Endometrium (tissue), 2 donors: ENCODE measurements around the gene KAT2B.

Experiments used
- FAIRE-seq: peaks from 2 replicates; lab custom pipeline; 2012; peaks lifted over from hg19 to GRCh38; lab: Jason Lieb, UNC
- donor health status: control.
- donor health status: control.

KAT2B gene

DNA sequence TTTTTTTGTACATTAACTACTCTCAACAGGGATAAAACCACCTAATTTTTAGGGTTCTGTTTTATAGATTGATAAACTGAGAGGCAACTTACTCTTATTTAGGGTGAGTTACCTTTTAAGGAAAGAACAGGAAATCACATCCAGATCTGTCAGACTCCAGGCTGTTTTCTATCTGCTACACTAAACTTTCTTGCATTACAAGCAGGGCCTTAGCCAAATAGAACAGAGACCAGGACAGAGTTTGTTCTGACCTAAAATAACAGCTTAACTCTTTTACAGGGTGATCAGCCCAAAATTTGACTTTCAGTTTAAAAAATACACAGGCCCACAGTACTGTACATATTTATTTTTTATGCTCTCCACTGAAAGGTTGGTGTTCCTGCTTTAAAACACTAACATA is 107.1 kb downstream of the KAT2B start:
- no peak for FAIRE-seq

DNA sequence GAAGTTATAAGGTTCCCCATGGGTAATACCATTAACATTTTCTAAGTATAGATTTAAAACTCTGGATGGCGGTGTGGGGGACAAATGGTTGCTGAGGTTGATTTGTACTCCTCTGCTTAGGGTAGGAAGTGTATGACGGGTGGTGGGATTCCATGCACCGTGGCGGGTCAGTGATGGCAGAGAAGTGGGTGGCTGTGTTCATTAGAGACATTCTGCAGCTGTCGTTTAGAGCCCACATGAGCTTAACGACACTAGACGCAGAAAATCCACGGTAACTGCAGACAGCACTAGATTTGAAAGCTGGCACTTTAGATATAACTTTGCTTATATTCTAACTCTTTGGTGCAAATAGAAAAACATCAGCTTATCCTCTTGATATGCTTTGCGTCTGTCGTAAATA is 108.2 kb downstream of the KAT2B start:
- FAIRE-seq, result no peak

DNA sequence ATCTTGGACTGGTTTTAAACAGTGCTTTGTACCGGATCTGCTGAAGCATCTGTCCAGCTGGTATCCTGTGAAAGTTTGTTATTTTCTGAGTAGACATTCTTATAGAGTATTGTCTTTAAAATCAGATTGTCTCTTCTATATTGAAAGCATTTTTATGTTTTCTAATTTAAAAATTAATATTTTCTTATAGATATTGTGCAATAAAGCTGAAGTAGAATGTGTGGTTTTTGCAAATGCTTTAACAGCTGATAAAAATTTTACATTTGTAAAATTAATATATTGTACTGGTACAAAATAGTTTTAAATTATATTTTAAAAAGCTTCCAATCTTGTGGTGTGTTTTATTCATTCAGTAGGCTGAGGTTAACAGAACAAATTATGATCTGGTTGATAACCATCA is 113.8 kb downstream of the KAT2B start:
- no peak for FAIRE-seq

DNA sequence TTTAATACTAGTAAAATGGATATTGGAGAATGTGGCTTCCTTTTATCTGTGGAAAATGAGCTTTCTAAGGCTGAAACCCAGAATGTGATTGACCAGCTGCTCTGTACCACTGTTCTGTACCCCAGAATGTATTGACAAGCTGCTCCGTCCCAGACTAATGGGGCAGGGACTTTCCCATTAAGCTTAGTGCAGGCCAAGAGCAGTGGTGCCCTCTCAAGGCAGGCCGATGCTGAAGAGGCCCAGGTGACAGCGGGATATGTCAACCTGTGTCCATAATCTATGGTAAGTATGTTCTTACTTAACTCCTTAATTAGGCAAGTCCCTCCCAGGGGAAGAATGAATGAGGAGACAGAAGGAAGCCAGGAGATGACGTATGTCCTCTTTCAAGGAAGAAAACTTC is 114.7 kb downstream of the KAT2B start:
- no peak for FAIRE-seq

DNA sequence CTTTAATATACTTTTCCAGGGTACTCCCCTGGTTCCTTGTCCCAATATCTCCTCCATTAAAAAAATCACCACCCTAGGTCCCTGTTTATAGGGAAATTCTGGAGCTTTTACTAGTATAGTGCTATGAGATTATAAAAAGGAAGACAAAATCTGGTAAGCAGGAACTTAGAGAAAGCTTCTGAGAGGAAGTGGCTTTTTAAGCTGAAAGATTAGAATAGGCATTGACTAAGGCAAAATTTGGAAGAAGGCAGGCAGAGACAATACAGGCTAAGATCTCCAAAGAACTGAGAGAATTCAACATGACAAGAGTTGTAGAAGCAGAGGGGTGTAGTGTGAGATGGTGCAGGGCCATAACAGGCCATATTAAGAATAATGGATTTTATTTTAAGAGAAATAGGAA is 120.0 kb downstream of the KAT2B start:
- FAIRE-seq, result no peak

DNA sequence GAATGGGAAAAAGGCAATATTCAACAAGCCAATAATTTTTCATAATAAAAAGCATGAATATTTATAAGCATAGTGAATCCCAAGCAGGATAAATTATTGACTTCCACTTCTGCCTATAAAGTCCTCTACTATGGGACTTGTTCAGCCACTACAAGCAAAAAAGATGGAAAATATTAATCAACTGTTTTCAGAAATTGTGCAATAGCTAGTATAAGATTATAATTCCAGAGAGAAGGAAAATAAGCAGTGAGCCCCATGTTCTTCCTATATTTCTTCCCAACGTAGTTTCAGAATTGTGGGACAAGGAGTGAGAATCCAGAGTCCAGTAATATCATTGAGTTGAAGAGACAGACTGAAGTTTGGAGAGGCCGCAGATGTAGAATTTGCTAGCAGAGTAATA is 121.5 kb downstream of the KAT2B start:
- FAIRE-seq, result no peak

DNA sequence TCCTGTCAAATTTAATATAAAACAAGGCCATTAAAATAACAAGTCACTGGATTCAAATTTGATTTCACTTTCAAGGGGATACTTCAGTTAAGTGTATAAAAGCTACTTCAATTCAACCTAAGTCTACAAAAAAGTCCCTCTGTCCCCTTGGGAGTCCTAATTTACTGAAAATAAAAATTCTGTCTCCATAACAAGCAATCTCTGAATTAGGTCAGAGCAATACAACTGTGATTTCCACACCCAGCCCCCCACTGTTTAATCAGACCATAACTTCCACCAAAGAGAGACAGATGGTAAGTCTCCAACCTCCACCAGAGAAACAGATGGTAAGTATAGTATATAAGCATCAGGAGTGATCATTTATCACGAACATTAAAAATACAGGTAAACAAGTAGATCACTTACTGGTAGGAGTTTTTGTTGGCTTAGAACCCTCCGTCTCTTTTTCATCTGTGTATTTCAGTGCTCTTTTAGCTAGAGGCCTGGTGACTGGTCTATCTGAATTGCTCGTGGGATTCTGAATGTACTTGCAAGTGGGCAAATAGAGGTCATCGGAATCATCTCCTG is 133.7 kb downstream of the KAT2B start:
- no peak for FAIRE-seq

DNA sequence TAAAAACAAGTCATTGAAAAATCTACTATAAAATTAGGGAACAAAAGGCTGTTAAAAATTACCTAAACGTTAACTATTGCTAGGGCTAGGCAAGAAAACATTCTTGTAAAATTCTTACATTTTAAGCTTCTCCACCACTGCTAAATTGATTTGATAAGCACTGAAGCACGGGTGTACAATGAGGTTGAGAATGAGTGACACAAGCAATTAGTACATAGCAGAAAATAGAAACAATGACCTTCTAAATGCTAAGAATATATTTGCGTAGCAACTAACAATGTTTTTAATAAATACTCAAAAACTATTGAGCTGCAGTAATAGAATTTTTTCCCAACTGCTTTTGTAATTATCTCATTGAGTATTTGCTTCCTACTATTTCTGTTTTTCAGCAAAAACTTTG is 141.0 kb downstream of the KAT2B start:
- no peak for FAIRE-seq

DNA sequence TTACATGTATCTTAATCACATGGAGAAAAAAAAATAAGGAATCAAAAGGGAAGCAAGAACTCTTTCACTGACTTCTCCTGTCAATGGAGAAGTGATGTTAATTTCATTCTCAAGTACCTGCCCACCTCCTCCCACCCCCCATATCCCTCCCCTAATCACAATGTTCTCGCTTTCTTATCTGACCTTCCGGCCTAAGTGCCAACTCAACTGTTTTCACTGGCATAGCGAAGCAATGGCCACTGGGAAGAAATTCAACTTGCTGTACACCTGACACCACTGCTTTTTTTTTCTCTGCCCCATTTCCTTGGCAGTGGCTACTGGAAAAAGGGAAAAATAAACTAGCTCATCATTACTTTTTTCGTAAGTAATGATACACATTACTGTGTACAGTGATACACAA is 142.0 kb downstream of the KAT2B start:
- FAIRE-seq, result no peak

DNA sequence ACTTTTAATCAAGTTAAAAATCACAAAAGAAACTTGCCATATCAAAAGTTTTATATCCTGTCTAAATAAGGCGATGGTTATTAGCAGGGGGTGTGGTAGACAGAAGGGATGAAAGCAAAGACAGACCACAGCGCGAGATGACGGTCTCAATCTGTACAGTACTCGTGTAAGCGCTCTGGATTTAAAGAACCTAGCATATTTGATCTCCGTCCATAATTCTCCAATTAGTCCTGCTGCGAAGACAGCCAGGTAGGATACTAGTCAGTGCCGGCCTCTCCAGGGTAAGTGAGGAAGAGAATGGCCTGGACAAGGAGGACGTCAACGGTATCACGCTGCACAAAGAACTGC is 145.1 kb downstream of the KAT2B start:
- no peak for FAIRE-seq

DNA sequence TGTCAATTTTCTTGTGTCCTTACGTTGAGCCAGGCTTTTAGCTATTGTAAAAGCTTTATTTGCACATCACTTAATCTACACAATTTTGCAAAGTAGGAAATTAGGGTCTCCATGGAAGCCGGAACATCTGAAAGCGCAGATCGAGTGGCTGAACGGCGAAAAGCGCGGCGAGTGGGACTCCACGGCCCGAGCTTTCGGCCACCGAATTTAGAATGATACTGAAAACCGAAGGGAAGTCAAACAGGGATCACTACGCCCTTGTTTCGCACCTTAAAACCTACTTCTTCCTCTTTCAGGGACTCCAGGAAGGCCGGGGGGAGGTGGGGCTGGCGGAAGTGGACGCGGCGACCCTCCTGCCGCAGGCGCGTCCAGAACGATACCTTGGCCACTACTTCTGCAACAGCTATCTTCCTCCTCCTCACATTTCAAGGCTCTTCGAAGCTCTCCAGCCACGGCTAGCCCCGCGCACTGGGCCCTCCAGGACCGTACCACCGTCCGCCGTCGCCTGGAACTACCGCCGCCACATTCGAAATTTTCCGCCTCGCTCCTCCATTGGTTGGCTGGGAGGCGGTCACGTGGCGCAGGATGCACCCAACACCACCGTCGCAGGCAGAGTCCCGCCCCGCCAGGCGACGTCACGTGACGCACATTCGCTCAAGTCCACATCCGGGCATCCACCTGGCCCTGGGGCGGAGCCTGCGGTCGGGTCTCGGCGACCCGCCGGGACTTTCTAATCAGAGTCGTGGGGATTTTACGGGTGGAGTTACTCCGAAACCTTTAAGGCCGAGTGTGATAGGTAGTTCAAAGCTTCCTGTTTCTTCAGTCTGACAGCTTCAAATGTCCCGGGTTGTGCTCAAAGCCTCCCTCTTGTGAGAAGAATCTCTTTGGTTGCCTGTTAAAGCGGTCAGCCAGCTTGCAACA is 145.7 kb downstream of the KAT2B start, which contains the start of gene SGO1:
Gene SGO1, minus strand, starts transcription at position 528 of the 921 bp plus-strand sequence. CDS start 2,179 bp downstream, outside the sequence.
- FAIRE-seq, result peak; percentile 96

DNA sequence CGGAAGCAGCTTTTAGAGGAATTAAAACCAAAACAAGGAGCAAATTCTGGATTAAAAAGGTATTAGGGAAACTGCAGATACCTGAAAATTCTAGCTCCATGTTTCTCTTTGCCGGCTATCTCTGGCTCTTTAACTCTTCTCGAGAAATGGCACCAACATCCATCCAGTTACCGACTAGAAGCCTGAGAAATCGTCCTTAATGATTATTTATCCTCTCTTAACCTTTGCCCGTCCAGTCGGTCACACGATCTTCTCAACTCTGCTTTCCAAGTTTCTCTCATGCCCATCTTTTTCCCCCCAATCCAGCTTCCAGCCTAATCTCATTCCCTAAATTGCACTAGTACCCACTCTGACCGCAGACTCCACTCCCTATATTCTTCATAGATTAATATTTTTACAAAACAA is 146.4 kb downstream of the KAT2B start:
- FAIRE-seq, result no peak

DNA sequence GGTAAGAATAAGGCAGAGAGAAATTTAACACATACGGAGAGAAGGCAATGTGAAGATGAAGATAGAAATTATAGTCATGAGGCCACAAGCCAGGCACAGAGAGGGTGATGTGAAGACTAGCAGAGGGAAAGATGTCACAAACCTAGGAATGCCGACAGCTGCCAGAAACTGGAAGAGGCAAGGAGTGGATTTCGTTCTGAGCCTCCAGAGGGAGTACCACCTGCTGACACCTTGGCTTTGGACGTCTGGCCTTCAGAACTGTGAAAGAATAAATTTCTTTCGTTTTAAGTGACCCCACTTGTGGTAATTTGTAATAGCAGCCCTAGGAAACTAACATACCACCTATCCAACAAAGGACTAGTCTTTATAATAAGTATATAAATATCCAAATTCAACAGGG is 150.7 kb downstream of the KAT2B start:
- FAIRE-seq, result no peak

DNA sequence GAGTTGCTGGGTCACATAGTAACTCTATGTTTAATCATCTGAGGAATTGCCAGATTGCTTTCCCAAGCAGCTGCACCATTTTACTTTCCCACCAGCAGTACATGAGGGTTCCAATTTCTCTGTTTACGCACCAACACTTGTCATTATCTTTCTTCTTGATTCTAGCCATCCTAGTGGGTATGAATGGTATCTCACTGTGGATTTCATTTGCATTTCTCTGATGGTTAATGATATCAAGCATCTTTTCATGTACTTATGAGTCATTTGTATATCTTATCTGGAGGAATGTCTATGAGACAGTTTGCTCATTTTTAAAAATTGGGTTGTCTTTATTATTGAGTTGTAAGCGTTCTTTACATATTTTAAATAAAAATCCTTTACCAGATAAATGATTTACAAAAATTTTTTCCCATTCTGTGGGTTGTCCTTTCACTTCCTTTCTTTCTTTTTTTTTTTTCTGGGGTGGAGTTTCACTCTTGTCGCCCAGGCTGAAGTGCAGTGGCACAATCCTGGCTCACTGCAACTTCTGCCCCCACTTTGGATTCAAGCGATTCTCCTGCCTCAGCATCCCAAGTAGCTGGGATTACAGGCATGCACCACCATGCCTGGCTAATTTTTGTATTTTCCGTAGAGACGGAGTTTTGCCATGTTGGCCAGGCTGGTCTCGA is 154.7 kb downstream of the KAT2B start:
- no peak for FAIRE-seq

DNA sequence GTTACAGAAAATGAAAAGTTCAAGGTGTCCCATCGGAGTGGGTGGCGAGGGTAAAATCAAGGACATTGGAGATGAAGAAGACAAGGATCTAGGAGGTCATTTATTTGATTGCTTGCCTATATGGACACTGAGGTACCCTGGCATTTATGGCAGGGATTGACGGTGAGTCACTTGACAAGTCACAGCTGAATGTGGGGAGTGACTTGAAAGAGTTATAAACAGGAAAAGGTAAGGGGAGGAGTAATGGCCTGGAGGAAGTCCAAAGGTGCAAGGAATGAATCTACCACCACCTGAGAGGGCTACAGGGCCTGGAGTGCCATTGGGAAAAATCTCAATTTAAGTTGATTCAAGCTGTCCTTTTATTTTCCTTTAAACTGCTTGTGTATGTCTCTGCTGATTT is 157.5 kb downstream of the KAT2B start:
- FAIRE-seq, result no peak

DNA sequence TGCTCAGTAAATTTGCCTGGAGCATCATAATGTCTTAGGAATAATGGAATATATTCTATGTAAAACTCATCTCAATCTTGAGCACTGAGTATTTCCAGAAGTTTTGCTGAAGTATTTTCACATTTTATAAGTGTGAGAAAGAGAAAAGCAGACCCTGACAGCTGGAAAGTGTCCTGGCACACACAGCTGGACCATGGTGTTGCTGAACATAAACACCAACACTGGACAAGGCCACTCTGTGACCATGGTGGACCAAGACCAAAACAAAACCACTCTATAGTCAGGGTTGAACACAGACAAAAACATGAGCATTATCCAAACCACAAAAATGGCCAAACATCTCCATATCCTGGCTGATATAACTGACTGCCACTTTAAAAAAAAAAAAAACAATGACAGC is 160.9 kb downstream of the KAT2B start:
- no peak for FAIRE-seq
